ENCODE data around the gene CNOT6. TPM values are rescaled to one million over a fixed set of nuclear protein-coding genes. Genes with fewer than 3 reads are reported as not detected.

The CNOT6 gene
- total and polyA plus RNA-seq, 11 donors = 3.1 to 18.8 (median 12.9) TPM

DNA sequence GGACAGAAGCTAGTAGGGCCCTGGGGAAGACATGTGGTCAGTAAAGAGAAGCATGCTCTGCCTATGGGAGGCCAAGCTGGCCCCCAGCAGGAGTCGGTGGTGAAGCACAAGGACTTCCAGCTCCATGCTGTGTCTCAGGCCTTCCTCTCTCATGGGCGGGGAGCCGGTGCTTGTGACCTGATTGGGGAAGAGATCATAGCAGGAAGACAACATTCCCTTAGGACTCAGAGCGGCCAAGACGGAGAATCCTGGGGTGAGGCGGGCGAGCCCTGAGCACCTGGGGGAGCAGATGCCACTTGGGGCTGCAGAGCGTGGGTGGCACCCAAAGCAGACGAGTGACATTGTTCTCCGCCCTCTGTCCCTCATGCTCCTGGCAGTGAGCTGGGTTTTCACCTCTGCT is 33.3 kb upstream of the CNOT6 start:
- ATAC-seq (no peak), DNase-seq (no peak)
- H3K4me1 ChIP-seq = no peaks in the 10 kb centered on the region
- intact Hi-C loops (cut with DNase I) = no loop called here
- peaks cover 0 to 11% (median 0%) of the 10 kb centered on the region in 9 donors for H3K27me3 ChIP-seq
- H3K9me3 ChIP-seq = peaks cover 0 to 13% (median 0%) of the 10 kb centered on the region in 12 donors
- no peak overlapping the region for H3K27ac ChIP-seq
- H3K4me3 ChIP-seq = no peak overlapping the region
- H3K36me3 ChIP-seq = no peaks in the 10 kb centered on the region
- TF ChIP-seq CTCF (IDR thresholded peaks at IDR 0.05) (no peak), POLR2A (IDR thresholded peaks at IDR 0.05) (no peak)
- WGBS, 4 donors = 84 to 88% (median 87%) methylated on average over 8 to 10 of the region's 10 CpGs

- intact Hi-C loops (cut with DNase I) = no loop called here
- WGBS, 4 donors = 76 to 90% (median 79%) methylated on average over 2 to 9 of the region's 9 CpGs
- H3K27ac ChIP-seq = no peak overlapping the region
- TF ChIP-seq CTCF (IDR thresholded peaks at IDR 0.05) (no peak), POLR2A (IDR thresholded peaks at IDR 0.05) (no peak)
- no peaks in the 10 kb centered on the region for H3K4me1 ChIP-seq
- no peak overlapping the region for H3K4me3 ChIP-seq
- peaks cover 0 to 11% (median 0%) of the 10 kb centered on the region in 9 donors for H3K27me3 ChIP-seq
- ATAC-seq (no peak), DNase-seq (no peak)
- H3K36me3 ChIP-seq = no peaks in the 10 kb centered on the region
- H3K9me3 ChIP-seq = peaks cover 0 to 13% (median 0%) of the 10 kb centered on the region in 12 donors
Measured at GRCh38 chr5:180461303-180461702, 32.9 kb upstream of the CNOT6 start.

- Histone ChIP-seq H3K4me3 (no peak overlapping the region), H3K9me3 (peaks cover 0 to 13% (median 0%) of the 10 kb centered on the region in 12 donors), H3K27me3 (peaks cover 0 to 11% (median 0%) of the 10 kb centered on the region in 9 donors), H3K36me3 (no peaks in the 10 kb centered on the region), H3K4me1 (peaks cover 0 to 6% (median 0%) of the 10 kb centered on the region in 12 donors), H3K27ac (no peak overlapping the region)
- ATAC-seq = no peak
- DNase-seq = no peak
- TF ChIP-seq CTCF (IDR thresholded peaks at IDR 0.05) = no peak
- no peak for TF ChIP-seq POLR2A (IDR thresholded peaks at IDR 0.05)
- intact Hi-C loops (cut with DNase I) = no loop called here
- 66 to 75% (median 70%) methylated on average over 8 of the region's 8 CpGs for WGBS, 4 donors
Measured at GRCh38 chr5:180463216-180463900, 30.8 kb upstream of the CNOT6 start.

DNA sequence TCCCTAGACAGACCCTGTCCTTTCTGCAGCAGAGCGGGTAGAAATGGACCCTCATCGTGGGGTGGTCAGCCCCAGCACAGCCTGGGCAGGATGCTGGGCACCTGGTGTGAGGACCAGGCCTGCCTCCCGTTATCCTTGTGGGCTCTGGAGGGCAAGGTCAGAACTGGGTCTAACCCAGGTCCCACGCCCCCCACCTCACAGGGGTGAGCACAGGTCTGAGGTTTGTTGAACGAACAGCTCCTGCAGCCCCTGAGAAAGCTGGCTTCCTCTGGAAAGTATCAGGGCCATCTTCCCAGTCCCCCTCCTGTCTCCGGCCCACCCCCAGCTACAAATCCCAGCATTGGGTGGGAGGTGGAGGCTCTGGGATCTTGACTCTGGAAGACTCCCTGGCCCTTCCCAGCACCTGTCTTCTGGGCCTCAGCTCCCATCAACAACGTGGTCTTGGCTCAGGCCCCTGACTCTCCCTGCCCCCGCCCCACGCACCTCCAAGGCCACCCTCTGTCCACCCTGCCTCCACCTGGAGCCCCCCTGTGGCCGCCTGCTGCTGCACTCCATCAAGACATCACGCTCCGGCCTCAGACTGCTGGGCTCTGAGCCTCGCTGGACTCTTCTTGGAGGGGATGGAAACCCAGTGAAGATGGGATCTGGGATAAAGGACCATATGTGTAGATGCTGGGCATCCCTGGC is 30.1 kb upstream of the CNOT6 start:
- H3K27me3 ChIP-seq = peaks cover 0 to 11% (median 0%) of the 10 kb centered on the region in 9 donors
- 70 to 80% (median 79%) methylated on average over 9 to 13 of the region's 13 CpGs for WGBS, 4 donors
- H3K9me3 ChIP-seq = peaks cover 0 to 8% (median 0%) of the 10 kb centered on the region in 12 donors
- no peak overlapping the region for H3K27ac ChIP-seq
- DNase-seq (no peak), ATAC-seq (no peak)
- no peaks in the 10 kb centered on the region for H3K36me3 ChIP-seq
- intact Hi-C loops (cut with DNase I) = no loop called here
- no peak for TF ChIP-seq CTCF (IDR thresholded peaks at IDR 0.05)
- no peak for TF ChIP-seq POLR2A (IDR thresholded peaks at IDR 0.05)
- no peak overlapping the region for H3K4me3 ChIP-seq
- H3K4me1 ChIP-seq = peaks cover 0 to 6% (median 0%) of the 10 kb centered on the region in 12 donors

All from heart left ventricle (tissue), 16 donors.